Measurements from ENCODE around the gene ANKRD62.

GRCh38 chr18:12049978-12050811, 43.4 kb upstream of the ANKRD62 start:
- TF ChIP-seq, protein P1, sequence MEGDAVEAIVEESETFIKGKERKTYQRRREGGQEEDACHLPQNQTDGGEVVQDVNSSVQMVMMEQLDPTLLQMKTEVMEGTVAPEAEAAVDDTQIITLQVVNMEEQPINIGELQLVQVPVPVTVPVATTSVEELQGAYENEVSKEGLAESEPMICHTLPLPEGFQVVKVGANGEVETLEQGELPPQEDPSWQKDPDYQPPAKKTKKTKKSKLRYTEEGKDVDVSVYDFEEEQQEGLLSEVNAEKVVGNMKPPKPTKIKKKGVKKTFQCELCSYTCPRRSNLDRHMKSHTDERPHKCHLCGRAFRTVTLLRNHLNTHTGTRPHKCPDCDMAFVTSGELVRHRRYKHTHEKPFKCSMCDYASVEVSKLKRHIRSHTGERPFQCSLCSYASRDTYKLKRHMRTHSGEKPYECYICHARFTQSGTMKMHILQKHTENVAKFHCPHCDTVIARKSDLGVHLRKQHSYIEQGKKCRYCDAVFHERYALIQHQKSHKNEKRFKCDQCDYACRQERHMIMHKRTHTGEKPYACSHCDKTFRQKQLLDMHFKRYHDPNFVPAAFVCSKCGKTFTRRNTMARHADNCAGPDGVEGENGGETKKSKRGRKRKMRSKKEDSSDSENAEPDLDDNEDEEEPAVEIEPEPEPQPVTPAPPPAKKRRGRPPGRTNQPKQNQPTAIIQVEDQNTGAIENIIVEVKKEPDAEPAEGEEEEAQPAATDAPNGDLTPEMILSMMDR (IDR thresholded peaks at IDR 0.05) = no peak
- no peak for TF ChIP-seq POLR2A (IDR thresholded peaks at IDR 0.05)

Data from ovary (tissue), 3 donors.